ENCODE results near the gene HLA-DPA1.

DNA sequence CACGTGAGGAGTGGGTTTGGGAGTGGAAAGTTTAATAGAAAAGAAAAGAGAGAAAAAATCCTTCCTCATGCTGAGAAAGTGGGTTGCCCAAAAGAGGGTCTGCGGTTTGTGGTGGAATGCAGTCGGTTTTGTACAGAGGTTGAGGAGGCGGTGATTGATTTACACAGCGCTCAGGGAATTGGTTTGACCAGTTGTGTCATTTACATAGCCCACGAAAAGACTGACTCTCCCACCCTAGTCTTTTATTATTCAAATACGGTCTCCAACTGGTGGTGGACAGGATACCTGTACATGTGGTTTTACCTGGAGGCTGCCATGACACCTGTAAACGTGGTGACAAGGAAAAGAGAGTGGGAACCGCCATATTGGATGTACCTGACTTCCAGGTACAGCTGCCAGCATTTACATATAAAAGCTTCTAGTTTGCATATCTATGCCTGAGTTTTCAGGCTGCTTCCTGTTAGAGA lies 44.4 kb upstream of the HLA-DPA1 start:
- TF ChIP-seq, protein P1, sequence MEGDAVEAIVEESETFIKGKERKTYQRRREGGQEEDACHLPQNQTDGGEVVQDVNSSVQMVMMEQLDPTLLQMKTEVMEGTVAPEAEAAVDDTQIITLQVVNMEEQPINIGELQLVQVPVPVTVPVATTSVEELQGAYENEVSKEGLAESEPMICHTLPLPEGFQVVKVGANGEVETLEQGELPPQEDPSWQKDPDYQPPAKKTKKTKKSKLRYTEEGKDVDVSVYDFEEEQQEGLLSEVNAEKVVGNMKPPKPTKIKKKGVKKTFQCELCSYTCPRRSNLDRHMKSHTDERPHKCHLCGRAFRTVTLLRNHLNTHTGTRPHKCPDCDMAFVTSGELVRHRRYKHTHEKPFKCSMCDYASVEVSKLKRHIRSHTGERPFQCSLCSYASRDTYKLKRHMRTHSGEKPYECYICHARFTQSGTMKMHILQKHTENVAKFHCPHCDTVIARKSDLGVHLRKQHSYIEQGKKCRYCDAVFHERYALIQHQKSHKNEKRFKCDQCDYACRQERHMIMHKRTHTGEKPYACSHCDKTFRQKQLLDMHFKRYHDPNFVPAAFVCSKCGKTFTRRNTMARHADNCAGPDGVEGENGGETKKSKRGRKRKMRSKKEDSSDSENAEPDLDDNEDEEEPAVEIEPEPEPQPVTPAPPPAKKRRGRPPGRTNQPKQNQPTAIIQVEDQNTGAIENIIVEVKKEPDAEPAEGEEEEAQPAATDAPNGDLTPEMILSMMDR (conservative IDR thresholded peaks at IDR 0.05 in 1 of 2, IDR thresholded peaks at IDR 0.05 in 1 of 2; ENCODE audit: low read depth in 1 of 2, low read length in 2 of 2) = no peak
- no peak for TF ChIP-seq EZH2 (IDR thresholded peaks at IDR 0.05; ENCODE audit: low read length, missing control alignments)
